HG02763 (cell line): ENCODE data around the gene CCDC91.
"Not testable (repeated sequence)": the region's sequence is repeated elsewhere in the genome, so short reads cannot be mapped to it uniquely, and the experiment has no call there.

Experiments
- ATAC-seq: cut with Tn5 transposase; IDR thresholded peaks from one replicate; pipeline ENCODE4 v1.9.1; 2021; ENCODE audit warnings: mild to moderate bottlenecking, moderate library complexity; ENCODE audit not compliant: unreplicated experiment

Gene CCDC91

DNA sequence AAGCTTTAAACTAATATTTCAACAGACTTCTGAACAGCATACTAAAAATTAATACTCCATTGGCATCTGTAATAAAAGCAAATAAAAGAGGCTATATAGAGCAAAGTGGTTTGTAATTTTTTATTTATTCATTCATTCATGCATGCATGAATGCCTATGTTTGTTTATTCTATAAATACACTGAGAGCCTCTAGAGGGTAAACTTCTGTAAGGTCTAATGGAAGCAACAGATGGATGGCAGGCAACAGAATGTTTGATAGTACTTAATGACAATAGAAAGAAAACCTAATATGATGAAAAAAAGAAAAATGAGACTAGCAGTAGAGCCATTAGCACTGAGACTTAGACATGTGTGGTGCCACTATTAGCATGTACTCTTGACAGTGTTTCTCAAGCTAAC is 253.1 kb downstream of the CCDC91 start:
- no peak for ATAC-seq

DNA sequence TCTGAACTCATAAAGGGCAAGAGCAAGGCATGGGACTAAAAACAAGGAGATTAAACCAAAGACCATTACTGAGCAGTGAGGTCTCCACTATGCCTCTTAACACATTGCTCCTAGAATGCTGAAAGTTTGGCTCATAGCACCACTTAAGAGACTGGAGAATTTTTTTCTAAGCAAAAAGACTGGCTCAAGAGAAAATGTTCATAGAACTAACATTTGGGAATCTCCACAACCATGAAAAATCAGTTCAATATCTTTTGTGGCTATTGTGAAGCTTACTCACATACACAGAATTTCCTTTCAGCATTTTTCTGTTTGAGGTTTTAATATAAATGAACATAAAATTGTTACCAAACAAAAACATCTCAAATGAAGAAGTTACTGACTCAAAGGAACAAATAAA is 255.8 kb downstream of the CCDC91 start:
- ATAC-seq: no peak

DNA sequence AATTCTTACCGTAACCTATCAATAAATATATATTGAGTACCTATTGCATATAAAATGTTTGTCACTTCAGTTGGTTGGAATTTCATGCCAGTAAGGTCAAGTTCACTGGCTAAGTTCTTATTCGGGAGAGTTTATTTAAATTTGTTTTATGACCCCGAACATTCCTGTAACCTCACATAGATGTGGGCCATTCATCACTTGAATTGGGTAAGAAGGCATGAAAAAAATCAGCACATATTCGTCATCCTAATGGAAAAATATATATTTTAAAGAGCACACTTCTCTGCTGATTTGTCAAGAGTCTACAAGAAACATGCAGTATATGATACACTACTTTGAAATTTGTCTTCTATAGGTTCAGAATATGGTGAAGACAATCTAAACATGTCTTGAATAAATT is 263.4 kb downstream of the CCDC91 start:
- no peak for ATAC-seq

GRCh38 chr12:28456934-28457710 is 266.9 kb downstream of the CCDC91 start:
- no peak for ATAC-seq

DNA sequence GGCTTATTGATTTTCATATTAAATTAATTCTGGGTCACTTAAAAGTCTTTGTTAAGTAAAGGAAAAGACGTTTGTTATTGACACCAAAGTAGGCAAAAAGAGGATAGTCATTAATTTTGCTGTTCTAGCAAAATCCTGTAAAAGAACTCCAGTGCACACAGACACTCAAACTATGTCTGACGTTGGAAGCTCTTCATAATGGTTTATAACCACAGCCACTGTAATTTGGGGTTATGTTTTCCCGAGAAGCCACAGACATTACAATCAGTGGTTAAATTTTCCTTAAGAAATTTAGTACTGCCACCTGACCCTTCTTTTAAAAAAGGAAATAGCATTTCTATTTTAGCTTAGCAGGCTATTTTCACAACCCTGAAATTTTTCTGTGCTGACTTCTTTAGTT is 267.5 kb downstream of the CCDC91 start:
- ATAC-seq: no peak

DNA sequence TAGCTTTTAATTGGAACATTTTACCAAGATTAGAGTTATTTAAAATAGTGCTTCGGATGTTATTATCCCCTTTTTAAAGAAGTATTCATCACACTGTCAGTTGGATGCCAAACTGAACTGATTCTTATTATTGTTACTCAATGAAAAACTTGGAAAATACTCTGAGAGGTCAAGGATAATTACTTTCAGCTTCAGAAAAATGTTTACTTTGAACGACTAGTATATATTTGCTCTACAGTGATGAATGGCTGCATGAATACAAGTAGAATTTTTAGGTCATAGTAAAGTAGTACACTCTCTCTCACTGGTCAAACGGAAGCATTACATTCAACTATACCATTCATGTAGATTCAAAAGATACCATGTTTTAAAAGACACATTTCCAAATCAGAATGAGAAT is 269.2 kb downstream of the CCDC91 start:
- no peak for ATAC-seq

DNA sequence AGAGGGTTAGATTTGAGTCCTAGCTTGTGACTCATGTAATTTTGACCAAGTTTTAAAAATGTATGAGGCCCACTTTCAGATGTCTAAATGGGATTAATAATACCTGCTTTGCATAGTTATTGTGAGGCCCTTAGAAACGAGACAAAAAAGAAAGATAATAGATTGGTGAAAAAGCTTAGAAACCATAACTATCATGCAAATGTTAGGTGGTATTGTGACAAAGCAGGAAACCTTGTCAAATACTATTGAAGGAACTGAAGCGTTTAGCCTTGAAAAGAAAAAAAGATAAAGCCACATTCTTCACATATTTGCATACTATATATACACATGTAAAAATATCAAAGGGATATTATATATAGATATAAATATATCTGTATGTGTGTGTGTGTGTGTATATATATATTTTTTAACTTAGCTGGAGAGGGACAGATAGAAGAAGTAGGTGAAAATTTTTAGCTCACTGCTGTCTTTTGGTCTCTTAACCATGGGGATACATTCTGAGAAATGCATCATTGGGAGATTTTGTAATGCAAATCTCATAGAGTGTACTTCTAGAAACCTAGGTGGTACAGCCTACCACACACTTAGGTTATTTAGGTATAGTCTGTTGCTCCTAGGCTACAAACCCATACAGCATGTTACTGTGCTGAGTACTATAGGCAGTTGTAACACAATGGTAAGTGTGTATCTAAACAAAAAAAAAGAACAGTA is 270.3 kb downstream of the CCDC91 start:
- peak; percentile 47 for ATAC-seq

DNA sequence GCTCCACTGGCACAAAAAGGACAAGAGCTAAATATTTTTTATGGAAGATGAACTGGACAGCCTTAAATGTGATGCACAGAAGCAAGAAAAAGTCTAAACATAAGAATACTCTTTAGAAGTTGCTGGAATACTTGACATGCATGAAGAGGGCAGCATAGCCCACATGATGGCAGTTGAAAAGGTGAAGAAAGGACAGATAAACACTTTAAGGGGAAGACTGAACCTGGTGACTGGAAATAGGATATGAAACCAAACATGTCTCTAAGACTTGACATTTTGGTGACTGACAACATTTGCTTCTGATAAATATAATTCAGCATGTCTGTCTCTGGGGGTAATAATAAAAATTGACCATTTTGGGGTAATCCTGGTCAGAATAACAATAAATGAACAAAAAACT is 273.1 kb downstream of the CCDC91 start:
- no peak for ATAC-seq

- ATAC-seq: not testable (repeated sequence)
These were observed 281.5 kb downstream of the CCDC91 start for GRCh38 chr12:28471762-28472161.

DNA sequence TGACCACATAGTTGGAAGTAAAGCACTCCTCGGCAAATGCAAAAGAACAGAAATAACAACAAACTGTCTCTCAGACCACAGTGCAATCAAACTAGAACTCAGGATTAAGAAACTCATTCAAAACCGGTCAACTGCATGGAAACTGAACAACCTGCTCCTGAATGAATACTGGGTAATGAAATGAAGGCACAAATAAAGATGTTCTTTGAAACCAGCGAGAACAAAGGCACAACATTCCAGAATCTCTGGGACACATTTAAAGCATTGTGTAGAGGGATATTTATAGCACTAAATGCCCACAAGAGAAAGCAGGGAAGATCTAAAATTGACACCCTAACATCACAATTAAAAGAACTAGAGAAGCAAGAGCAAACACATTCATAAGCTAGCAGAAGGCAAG is 285.9 kb downstream of the CCDC91 start:
- not testable (repeated sequence) for ATAC-seq

DNA sequence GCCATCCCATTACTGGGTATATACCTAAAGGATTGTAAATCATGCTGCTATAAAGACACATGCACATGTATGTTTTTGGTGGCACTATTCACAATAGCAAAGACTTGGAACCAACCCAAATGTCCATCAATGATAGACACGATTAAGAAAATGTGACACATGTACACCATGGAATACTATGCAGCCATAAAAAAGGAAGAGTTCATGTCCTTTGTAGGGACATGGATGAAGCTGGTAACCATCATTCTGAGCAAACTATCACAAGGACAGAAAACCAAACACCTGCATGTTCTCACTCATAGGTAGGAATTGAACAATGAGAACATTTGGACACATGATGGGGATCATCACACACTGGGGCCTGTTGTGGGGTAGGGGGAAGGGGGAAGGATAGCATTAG is 288.8 kb downstream of the CCDC91 start:
- not testable (repeated sequence) for ATAC-seq

DNA sequence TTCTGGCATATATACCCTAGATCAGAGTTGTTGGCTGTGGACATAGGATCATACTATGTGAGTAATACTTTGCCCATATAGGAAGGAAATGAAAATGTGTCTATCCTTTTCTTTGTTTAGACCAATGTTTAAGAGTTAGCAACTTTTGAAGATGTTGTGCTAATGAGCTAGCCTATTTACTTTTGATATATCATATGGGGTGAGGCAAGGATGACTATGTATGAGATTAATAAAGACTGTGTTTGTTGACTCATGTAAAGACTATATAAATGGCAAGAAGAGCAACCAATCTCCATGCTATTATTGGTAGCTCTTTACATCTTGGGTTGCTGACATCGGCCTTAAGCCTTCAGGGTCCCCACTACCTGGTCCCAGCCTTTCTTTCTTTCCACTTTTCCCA is 289.4 kb downstream of the CCDC91 start:
- ATAC-seq: no peak

DNA sequence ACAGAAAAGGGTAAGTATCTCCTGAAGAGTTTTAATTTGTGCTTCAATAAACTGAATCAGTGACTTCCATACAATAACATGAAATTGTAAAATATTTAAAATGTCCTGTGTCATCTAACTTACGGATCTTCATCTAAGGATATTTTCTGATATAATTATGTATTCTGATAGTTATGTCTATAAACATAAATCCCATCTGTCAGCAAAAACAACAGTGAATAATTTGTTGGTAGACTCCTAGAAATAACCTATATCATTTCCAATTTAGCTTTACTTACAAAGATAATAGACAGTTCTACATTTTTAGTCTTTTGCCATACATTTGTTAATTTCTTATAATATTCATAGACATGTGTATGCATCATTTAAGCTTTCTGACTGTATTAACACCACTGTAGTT is 293.9 kb downstream of the CCDC91 start:
- no peak for ATAC-seq

GRCh38 chr12:28486521-28486920 is 296.3 kb downstream of the CCDC91 start:
- no peak for ATAC-seq

- ATAC-seq: no peak
These were observed 299.0 kb downstream of the CCDC91 start for GRCh38 chr12:28489246-28489645.

DNA sequence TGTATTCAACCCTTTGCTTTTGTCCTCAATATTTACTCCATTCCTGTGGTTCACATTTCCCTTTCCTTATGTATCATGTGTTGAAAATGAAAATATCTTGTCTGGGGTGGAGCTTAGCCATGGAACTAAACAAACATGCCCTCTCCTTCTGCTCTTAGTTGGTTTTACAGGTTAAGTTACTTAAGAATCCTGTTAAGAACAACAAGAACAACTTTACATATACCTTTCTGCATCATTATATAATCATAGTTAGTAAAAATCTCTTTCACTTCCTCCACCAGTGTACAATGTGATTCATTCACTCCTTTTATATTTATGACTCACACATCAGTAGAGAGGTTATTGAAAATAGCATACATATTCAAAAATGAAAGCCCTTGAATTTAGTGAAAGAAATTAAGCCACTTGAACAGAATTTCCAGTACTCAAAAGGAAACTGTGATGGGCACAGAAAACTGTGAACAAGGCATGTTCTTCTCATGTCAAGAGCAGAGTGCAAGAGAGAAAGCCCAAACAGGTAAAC is 307.7 kb downstream of the CCDC91 start:
- ATAC-seq: peak; percentile 84

- no peak for ATAC-seq
These were observed 308.6 kb downstream of the CCDC91 start for GRCh38 chr12:28498850-28499249.

DNA sequence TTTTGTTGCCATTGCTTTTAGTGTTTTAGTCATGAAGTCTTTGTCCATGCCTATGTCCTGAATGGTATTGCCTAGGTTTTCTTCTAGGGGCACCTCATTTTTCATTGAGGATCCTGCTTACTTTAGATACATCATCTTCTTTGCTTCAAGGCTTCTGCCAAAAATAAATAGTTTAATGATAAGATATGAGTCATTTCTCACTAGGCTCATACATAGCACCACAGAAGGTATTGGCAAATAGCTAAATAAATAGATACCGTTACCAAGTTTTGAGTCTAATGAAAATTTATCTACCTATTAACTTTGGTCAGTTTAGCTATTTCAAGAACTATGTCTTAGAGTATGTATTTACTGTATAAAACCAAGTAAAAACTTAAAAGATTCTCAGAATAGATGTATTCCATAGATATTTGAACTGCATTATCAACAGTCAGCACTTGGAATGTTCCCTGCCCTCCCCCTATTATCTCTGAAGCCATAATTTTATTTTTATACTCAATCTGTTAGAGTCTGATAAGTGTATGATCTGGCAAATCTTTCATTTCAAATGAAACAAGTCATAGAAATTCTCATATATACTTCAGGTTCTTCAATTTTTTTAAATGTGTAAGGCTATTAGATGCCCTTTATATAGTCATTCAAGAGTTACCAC is 310.2 kb downstream of the CCDC91 start:
- no peak for ATAC-seq

GRCh38 chr12:28506271-28506670 is 316.0 kb downstream of the CCDC91 start:
- no peak for ATAC-seq

DNA sequence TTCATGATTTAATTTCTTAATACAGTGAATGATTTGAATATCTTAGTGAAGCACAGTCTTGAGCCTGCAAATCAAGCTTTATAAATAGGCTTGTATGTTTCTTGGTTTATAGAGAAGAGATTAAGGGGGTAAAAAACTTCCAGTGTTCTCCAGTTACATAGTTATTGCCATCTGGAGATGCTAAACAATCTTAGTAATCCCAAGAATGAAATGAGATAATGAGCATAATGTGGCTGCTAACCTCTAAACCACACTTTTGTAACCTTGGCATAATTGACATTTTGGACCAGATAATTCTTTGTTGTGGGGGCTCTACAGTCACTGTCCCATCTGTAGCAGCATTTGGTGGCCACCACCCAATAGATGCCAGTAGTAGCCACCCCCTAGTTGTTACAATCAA is 316.8 kb downstream of the CCDC91 start:
- ATAC-seq: no peak

GRCh38 chr12:28507867-28508266 is 317.6 kb downstream of the CCDC91 start:
- ATAC-seq: no peak

DNA sequence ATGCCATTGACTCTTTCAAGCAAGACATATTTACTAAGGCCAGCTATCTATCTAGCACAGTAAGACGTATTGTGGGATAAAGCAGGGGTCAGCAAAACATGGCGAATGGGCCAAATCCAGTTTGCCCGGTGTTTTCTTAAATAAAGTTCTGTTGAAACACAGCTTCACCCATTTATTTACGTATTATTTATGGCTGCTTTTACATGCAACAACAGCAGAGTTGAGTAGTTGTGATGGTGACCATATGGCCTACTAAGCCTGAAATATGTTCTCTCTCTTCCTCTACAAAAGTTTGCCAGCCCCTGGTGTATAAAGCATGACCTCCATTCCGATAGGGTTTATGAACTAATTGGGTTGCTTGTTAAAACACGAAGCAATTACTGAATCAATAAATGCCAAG is 322.1 kb downstream of the CCDC91 start:
- ATAC-seq: no peak
